GM21576 (cell line): ENCODE measurements around the gene TEX11.
"Not testable (repeated sequence)": the region's sequence is repeated elsewhere in the genome, so short reads cannot be mapped to it uniquely, and the experiment has no call there.

Experiments
- ATAC-seq: cut with Tn5 transposase; IDR thresholded peaks from one replicate; pipeline ENCODE4 v1.9.1; 2021; ENCODE audit warnings: mild to moderate bottlenecking, moderate library complexity; ENCODE audit not compliant: unreplicated experiment

Gene TEX11

DNA sequence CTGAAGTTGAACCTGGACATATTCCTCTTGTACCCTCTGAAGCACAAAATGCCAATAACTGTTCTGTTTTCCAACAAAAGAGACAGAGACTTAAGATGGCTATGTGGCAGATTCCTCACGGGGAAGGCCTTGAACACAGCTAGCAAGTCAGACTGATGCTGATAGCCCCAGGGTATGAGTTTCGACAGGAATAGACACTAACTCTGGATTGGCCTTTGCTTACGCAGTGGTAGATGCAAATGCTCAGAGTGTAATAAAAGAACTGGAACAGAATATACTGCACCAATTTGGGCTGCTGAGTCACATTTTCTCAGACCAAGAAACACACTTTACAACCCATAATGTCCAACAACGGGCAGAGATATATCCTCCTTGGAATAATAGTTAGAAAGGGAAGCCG, 290.0 kb downstream of the TEX11 start:
- no peak for ATAC-seq

DNA sequence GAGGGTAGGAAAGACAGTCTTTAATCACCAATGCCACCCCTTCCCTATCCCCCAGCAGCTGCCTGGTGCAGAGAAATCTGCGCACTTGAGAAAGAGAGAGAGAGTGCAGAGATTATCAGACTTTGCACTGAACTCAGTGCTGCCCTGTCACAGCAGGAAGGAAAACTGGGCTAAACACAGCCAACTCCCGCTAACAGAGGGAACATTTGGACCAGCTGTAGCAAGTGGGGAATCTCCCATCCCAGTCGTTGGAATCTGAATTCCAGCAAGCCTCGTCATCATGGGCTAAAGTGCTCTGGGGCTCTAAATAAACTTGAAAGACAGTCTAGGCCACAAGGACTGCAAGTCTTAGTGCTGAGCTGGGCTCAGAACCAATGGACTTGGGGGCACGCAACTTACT, 295.2 kb downstream of the TEX11 start:
- ATAC-seq: no peak

- ATAC-seq: no peak
Observed at GRCh38 chrX:70605352-70605751, 303.2 kb downstream of the TEX11 start.

DNA sequence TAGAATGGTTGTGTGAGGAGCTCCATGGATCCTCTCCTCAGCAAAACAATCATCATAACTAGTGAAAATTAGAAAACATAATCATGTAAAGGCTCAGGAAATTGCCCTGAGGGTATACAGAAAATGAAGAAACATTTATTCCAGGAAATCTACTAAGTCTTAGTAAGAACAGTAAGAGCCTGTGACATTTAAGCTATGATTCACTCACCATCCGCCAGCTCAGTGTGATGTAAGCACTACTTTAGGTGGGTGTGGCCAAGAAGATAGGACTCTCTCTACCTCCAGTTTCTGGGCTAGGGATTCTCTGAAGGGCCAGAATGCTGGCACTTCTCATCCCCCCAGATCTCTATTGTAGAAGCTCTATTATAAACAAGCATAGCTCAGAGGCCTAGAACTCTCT, 316.4 kb downstream of the TEX11 start:
- ATAC-seq: no peak

DNA sequence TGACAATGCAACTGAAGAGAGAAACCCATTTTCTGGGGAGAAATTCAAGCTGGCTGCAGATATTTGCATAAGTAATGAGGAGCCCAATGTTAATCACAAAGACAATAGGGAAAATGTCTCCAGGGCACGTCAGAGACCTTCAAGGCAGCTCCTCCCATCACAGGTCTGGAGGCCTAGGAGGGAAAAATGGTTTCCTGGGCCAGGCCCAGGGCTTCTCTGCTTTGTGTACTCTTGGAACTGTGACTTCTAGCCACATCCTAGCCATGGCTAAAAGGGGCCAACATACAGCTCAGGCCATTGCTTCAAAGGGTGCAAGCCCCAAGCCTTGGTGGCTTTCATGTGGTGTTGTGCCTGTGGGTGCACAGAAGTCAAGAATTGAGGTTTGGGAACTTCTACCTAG, 321.4 kb downstream of the TEX11 start:
- ATAC-seq: not testable (repeated sequence)

DNA sequence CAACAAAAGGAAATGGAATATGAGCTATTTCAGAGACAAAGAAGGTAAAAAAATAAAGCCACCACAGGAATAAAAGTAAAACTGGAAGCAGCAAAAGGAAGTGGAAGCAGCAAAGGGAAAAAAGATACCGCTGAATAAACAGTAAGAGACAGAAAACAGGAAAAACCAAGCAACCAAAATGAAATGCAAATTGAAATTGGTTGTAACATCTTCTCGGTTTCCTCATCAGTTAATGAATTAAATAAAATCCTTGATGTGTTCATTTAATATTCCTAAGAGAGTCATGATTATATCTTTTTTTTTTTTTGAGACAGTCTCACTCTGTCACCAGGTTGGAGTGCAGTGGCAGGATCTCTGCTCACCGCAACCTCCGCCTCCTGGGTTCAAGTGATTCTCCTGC, 331.1 kb downstream of the TEX11 start:
- no peak for ATAC-seq

- ATAC-seq: not testable (repeated sequence)
Observed at GRCh38 chrX:70569922-70570576, 338.5 kb downstream of the TEX11 start.

DNA sequence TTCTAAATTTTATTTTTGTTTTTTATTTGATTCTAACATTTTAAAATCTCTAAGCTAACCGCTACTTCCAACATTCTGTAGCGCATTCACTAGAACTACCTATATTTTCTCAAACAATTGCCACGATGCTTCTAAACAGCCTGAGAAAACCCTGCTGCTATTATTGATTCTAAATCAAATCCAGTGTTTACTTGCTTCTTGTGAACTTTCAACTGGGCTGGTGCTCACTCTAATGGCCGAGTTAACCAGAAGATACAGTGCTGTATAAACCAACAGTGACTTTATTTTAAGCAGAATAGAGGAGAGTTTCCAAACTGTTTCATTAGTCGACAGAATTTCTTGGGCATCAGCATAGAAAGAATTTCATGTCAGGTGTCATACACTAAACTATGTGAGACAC, 353.6 kb downstream of the TEX11 start:
- ATAC-seq: no peak

- no peak for ATAC-seq
Observed at GRCh38 chrX:70554523-70554922, 354.0 kb downstream of the TEX11 start.

DNA sequence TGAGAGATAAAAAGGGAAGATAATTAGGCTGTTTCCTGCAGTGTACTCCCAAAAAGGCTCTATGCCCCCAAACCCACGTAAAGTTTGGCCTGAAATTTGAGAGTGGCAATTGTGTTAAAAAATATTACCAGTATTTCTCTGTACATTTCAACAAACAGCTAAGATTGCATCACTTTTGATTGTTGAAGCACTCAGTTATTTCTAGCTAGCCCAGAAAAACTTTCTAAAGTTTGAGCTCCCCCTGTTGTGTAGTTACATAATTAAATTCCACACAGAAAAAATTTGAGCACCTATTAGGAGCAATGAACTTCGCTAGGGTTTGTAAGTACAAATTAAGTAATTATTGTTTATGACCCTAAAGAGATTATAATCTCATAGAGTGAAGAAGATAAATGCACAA, 354.4 kb downstream of the TEX11 start:
- ATAC-seq: no peak

DNA sequence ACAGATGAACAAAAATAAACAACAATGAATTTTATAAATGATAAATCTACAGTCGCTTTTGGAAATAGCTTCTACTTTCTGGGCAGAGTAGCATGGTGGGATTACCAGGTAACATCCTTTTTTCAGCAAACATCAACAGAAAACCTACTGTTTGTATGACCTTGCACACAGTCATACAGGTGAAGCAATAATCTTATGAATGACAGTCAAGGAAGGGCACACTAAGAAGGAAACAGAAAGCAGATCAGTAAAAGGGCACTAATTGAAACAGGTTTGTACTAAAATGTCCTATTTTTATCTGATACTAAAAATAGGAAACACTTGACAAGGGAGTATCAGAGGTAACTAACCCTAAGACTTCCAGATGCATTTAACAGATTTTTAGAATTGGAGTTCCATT, 355.0 kb downstream of the TEX11 start:
- ATAC-seq: peak; percentile 83

DNA sequence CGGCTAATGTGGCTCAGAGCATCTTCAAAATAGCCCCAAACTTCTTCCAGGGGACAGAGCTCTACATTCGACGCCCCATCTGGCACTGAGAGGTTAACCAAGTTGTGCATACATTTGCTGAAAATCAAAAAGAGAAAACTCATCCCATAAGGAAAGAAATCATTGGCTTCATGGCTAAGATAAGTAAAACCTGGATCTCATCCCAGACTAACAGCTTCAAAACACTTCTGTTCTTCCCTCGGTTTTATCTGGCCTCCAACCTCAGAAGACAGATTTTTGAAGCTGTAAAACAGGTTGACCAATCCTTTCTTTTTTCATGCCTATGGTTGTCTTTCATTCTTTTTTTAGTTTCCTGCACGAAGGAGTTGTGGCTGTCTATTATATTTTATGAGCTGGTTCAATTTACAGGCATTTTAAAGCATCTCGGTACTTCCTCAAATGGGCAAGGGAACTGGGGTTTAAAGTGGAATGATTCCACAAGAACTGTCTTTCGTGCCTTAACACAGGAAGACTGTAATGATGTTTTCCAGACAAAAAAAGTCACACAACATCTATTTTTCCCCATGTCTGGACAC, 356.3 kb downstream of the TEX11 start:
- ATAC-seq: no peak

GRCh38 chrX:70549429-70549828, 359.1 kb downstream of the TEX11 start:
- no peak for ATAC-seq

- no peak for ATAC-seq
Observed at GRCh38 chrX:70535198-70535597, 373.3 kb downstream of the TEX11 start.

- no peak for ATAC-seq
Observed at GRCh38 chrX:70527610-70528345, 380.7 kb downstream of the TEX11 start.

GRCh38 chrX:70527053-70527452, 381.5 kb downstream of the TEX11 start:
- ATAC-seq: no peak

DNA sequence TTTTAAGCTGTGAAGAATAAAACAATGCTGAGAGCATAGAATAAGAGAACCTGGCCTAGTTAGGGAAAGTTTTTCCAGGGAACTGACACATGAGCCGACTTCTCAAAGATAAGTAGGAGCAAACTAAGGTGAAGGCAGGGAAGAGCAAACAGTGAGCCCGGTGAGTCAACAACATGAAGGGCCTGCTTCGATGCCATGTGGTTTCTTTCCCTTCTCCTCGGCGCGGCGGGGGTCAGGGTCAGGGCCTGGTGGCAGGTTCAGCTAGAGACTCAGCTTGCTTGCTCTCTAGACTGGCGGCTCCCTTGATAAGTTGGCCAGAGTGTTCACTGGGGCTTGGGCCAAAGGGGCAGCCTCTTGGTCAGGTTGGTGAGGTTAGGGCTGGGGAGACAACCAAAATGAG, 382.8 kb downstream of the TEX11 start:
- no peak for ATAC-seq

DNA sequence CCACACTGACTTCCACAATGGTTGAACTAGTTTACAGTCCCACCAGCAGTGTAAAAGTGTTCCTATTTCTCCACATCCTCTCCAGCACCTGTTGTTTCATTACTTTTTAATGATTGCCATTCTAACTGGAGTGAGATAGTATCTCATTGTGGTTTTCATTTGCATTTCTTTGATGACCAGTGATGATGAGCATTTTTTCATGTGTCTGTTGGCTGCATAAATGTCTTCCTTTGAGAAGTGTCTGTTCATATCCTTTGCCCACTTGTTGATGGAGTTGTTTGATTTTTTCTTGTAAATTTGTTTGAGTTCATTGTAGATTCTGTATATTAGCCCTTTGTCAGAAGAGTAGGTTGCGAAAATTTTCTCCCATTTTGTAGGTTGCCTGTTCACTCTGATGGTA, 392.8 kb downstream of the TEX11 start:
- ATAC-seq: not testable (repeated sequence)

GRCh38 chrX:70515270-70515669, 393.2 kb downstream of the TEX11 start:
- ATAC-seq: not testable (repeated sequence)

DNA sequence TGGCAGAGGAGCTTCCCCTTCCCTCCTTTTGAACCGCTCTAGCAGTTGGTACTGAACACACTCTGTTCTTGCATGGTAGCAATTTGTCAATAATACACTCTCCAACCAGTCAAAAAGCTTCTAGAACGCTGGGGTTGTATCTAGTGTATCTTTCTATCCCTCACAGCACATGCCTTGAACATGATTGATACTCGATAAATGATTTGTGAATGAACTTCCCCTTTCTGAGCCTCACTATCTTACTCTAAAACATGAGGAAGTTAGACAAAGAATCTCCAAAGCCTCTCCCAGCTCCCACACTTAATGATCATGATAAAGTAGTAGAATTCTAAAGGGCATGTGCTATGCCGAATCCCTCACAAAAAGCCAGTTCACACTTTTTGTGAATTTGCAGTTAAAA, 399.4 kb downstream of the TEX11 start:
- ATAC-seq: no peak

DNA sequence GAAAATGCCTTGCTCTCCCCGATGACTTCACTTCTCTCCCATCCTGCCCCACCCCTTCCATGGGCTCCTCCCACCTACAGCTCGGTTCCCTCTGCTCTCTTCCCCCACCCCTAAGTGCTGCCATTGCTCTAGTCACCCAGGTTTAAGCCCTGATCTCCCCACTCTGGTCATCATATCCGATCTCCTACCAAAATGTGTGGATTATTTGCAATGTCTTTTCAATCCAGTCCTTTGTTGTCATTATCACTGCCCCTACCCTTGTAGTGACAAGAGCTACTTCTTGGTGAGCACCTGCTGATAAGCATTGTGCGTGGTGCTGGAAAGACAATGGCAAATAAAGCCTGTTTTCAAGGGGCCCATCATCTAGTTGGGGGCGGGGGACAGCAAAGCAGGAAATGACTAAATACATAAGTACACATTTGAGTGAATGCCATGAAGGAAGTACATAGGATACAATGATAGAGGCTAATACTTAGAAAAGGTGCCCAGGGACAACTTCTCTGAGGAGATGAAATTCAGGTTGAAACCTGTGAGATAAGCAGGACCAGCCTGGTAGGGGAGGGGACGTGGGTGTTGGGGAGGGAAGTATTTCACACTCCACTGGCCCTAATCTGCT, 400.1 kb downstream of the TEX11 start:
- ATAC-seq: no peak

- no peak for ATAC-seq
Observed at GRCh38 chrX:70505451-70505841, 403.1 kb downstream of the TEX11 start.
